BJ (cell line): ENCODE data around the gene DAP. TPM values are rescaled to one million over a fixed set of nuclear protein-coding genes. Genes with fewer than 3 reads are reported as not detected.

Experiments
- CTCF ChIA-PET: fragments of 350-600 bp; formaldehyde crosslinking; extraction: SDS; loops from one replicate; lab custom pipeline; 2021; ENCODE audit warnings: antibody characterized with exemption, inconsistent platforms; lab: Yijun Ruan, JAX
- POLR2A ChIA-PET: fragments of 300-600 bp; sonication (Branson Sonifier 250); formaldehyde crosslinking; extraction: SDS; loops from one replicate; lab custom pipeline; 2021; ENCODE audit warnings: antibody characterized with exemption; lab: Charles Lee
- DNase-seq: peaks from one replicate; pipeline ENCODE4 v3.0.0-alpha.2; 2011; ENCODE audit warnings: low read depth
- H3K27me3 ChIP-seq: 2 replicates; pipeline ENCODE4 v1.6.0; 2011; ENCODE audit warnings: low read length; ENCODE audit not compliant: control insufficient read depth, insufficient read depth
- H3K36me3 ChIP-seq: 2 replicates; pipeline ENCODE4 v1.5.1; 2011; ENCODE audit warnings: low read length; ENCODE audit not compliant: control insufficient read depth, insufficient read depth
- H3K4me3 ChIP-seq: 2 replicates; pipeline ENCODE4 v1.5.1; 2011; ENCODE audit warnings: low read depth, mild to moderate bottlenecking, control low read depth, low read length
- CTCF ChIP-seq: IDR thresholded peaks from 2 replicates; pipeline ENCODE4 v1.5.1; 2011; ENCODE audit warnings: low read depth, mild to moderate bottlenecking, control low read depth, inconsistent platforms, low read length, moderate library complexity; ENCODE audit not compliant: insufficient read depth
- polyA plus RNA-seq: library from polyadenylated mRNA; depleted of rRNA; stranded (reverse); fragments of >200 nt; gene quantifications from 2 replicates; pipeline ENCODE4 v1.2.3, GENCODE V29; 2011

The DAP gene
- polyA plus RNA-seq, 1 experiment, result 95.6 TPM

DNA sequence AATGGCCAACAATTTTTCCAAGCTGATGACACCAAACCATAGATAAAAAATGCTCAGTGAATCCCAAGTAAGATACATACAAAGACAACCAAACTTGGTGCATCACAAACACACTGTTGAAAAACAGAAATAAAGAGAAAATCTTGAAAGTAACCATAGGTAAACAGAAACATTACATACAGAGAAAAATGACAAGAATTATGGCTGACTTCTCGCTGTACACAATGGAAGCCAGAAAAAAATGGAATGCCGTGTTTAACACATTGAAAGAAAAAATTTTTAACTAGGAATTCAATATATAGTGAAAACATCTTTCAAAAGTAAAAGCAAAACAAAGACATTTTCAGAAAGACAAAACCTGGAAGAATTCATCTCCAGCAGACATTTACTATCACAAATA is 20.6 kb downstream of the DAP start:
- H3K27me3 ChIP-seq, result no peaks in the 10 kb centered on the region
- CTCF ChIA-PET, result no interaction called here
- POLR2A ChIA-PET, result no interaction called here
- H3K36me3 ChIP-seq, result peaks cover 12% of the 10 kb centered on the region
- no peak for TF ChIP-seq CTCF
- no peak for DNase-seq
- H3K4me3 ChIP-seq, result no peak overlapping the region

DNA sequence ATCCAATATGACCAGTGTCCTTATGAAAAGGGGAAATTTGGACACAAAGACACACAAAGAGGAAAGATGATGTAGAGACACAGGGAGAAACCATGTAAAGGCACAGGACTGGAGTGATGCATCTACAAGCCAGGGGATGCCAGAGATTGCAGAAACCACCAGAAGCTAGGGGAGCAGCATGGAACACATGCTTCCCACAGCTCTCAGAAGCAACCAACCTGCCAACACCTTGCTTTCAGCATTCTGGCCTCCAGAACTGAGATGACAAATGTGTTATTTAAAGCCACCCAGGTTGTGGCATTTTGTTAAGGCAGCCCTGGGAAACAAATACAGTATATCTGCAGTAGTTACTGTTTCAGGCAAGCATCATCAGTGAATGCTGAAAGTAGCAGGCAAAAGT is 23.2 kb downstream of the DAP start:
- ChIA-PET CTCF (interaction anchor here (0.9 to 2.0 kb wide), 3 partner anchors 11 to 119 kb away, joined by 3 to 8 read pairs (median 4); no protein-coding TSS in a partner anchor), POLR2A (no interaction called here)
- no peak for DNase-seq
- Histone ChIP-seq H3K27me3 (no peaks in the 10 kb centered on the region), H3K36me3 (peaks cover 5% of the 10 kb centered on the region; the same call in 1 of the 2 replicates), H3K4me3 (no peak overlapping the region)
- TF ChIP-seq CTCF, result no peak

- CTCF ChIA-PET, result interaction anchor here (0.9 to 2.0 kb wide), 3 partner anchors 10 to 120 kb away, joined by 3 to 8 read pairs (median 4); no protein-coding TSS in a partner anchor
- POLR2A ChIA-PET, result no interaction called here
- Histone ChIP-seq H3K36me3 (peaks cover 5% of the 10 kb centered on the region; the same call in 1 of the 2 replicates), H3K4me3 (no peak overlapping the region), H3K27me3 (no peaks in the 10 kb centered on the region)
- TF ChIP-seq CTCF, result no peak
- DNase-seq, result no peak
These were observed 24.2 kb downstream of the DAP start for GRCh38 chr5:10736808-10737207.

- no peak for TF ChIP-seq CTCF
- DNase-seq, result no peak
- Histone ChIP-seq H3K36me3 (peaks cover 7% of the 10 kb centered on the region; the same call in 1 of the 2 replicates), H3K27me3 (no peaks in the 10 kb centered on the region), H3K4me3 (no peak overlapping the region)
- POLR2A ChIA-PET, result no interaction called here
- CTCF ChIA-PET, result interaction anchor here (2.0 kb wide), 1 partner anchor 35 kb away, joined by 8 read pairs; no protein-coding TSS in a partner anchor
These were observed 24.7 kb downstream of the DAP start for GRCh38 chr5:10736354-10736753.

DNA sequence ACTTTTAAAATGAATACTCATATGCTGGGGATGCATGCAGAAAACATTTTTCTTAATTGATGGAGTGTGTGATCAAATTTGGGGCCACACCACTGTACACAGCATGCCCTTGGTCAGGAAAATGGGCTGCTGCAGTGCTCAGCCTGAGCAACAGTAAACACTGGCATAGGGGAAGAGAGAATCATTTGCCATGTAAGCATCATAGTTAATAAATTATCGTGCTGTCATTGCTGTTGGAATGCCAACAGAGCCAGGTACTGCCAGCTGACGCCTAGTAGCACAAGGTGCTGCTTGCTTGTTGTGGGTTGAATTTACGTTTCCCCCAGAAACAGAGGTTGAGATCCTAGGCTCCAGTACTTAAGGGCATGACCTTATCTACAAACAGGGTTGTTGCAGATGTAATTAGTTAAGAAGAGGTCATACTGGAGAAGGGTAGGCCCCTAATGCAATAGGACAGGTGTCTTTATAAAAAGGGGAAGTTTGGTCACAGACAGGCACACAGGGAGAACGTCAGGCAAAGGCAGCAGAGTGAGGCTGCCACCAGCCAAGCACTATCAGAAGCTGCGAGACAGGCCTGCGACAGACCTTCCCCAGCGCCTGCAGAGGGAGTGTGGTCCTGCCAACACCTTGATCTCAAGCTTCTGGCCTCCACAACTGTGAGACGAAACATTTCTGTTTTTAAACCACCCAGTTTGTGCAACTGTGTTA is 25.3 kb downstream of the DAP start:
- ChIA-PET POLR2A (no interaction called here), CTCF (no interaction called here)
- no peak overlapping the region for H3K4me3 ChIP-seq
- H3K27me3 ChIP-seq, result no peaks in the 10 kb centered on the region
- no peak for TF ChIP-seq CTCF
- H3K36me3 ChIP-seq, result peaks cover 8% of the 10 kb centered on the region; the same call in 1 of the 2 replicates
- no peak for DNase-seq
